ENCODE data around the gene ZNF189.

The ZNF189 gene

GRCh38 chr9:101360647-101361046, 38.0 kb upstream of the ZNF189 start:
- H3K4me2 ChIP-seq, result no peak overlapping the region
- H2AFZ ChIP-seq (ENCODE audit: low read depth), result no peak overlapping the region
- no peaks in the 10 kb centered on the region for H3K79me2 ChIP-seq (ENCODE audit: insufficient read depth, low read depth)
- TF ChIP-seq, protein P1, sequence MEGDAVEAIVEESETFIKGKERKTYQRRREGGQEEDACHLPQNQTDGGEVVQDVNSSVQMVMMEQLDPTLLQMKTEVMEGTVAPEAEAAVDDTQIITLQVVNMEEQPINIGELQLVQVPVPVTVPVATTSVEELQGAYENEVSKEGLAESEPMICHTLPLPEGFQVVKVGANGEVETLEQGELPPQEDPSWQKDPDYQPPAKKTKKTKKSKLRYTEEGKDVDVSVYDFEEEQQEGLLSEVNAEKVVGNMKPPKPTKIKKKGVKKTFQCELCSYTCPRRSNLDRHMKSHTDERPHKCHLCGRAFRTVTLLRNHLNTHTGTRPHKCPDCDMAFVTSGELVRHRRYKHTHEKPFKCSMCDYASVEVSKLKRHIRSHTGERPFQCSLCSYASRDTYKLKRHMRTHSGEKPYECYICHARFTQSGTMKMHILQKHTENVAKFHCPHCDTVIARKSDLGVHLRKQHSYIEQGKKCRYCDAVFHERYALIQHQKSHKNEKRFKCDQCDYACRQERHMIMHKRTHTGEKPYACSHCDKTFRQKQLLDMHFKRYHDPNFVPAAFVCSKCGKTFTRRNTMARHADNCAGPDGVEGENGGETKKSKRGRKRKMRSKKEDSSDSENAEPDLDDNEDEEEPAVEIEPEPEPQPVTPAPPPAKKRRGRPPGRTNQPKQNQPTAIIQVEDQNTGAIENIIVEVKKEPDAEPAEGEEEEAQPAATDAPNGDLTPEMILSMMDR (conservative IDR thresholded peaks at IDR 0.05; ENCODE audit: low read depth, low read length), result no peak
- no peak overlapping the region for H3K27ac ChIP-seq
- H3K9ac ChIP-seq, result no peak overlapping the region
- no peak overlapping the region for H3K4me3 ChIP-seq (IDR thresholded peaks at IDR 0.05; ENCODE audit: insufficient read depth, low read depth, low read length)
- no peaks in the 10 kb centered on the region for H3K36me3 ChIP-seq (ENCODE audit: insufficient read depth)
- no peaks in the 10 kb centered on the region for H4K20me1 ChIP-seq (ENCODE audit: insufficient read depth)
- H3K27me3 ChIP-seq (ENCODE audit: insufficient read depth, low read depth), result no peaks in the 10 kb centered on the region
- no peaks in the 10 kb centered on the region for H3K4me1 ChIP-seq (ENCODE audit: low read depth, poor library complexity, severe bottlenecking)

DNA sequence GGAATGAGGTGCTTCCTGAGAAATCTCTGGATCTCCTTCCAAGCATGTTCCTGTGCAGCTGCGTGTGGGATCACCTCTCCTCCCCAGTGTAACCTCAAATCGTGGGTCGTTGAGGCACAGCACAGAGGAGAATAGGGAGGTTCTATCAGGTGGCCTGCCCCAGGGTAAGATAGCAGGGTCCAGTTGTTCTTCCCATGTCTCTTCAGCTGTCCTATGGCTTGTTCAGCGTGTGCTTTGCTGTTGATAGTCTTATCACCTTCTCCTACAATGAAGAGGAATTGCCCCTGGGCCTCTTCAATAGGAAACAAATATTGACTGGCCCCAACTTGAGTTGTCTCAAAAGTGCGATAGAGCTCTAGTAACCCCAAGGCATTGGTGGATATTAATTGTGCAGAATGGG, 36.2 kb upstream of the ZNF189 start:
- Histone ChIP-seq H3K27me3 (ENCODE audit: insufficient read depth, low read depth) (no peaks in the 10 kb centered on the region), H3K4me1 (ENCODE audit: low read depth, poor library complexity, severe bottlenecking) (no peaks in the 10 kb centered on the region), H4K20me1 (ENCODE audit: insufficient read depth) (no peaks in the 10 kb centered on the region), H3K79me2 (ENCODE audit: insufficient read depth, low read depth) (no peaks in the 10 kb centered on the region), H3K27ac (no peak overlapping the region), H3K9ac (no peak overlapping the region), H2AFZ (ENCODE audit: low read depth) (no peak overlapping the region), H3K36me3 (ENCODE audit: insufficient read depth) (no peaks in the 10 kb centered on the region), H3K4me2 (no peak overlapping the region), H3K4me3 (IDR thresholded peaks at IDR 0.05; ENCODE audit: insufficient read depth, low read depth, low read length) (no peak overlapping the region)
- TF ChIP-seq, protein P1 (conservative IDR thresholded peaks at IDR 0.05; ENCODE audit: low read depth, low read length), result no peak

GRCh38 chr9:101365181-101365580, 33.5 kb upstream of the ZNF189 start:
- no peak overlapping the region for H2AFZ ChIP-seq (ENCODE audit: low read depth)
- no peaks in the 10 kb centered on the region for H4K20me1 ChIP-seq (ENCODE audit: insufficient read depth)
- TF ChIP-seq, protein P1 (conservative IDR thresholded peaks at IDR 0.05; ENCODE audit: low read depth, low read length), result no peak
- H3K4me3 ChIP-seq (IDR thresholded peaks at IDR 0.05; ENCODE audit: insufficient read depth, low read depth, low read length), result no peak overlapping the region
- H3K9ac ChIP-seq, result no peak overlapping the region
- H3K27me3 ChIP-seq (ENCODE audit: insufficient read depth, low read depth), result no peaks in the 10 kb centered on the region
- H3K27ac ChIP-seq, result no peak overlapping the region
- no peak overlapping the region for H3K4me2 ChIP-seq
- no peaks in the 10 kb centered on the region for H3K4me1 ChIP-seq (ENCODE audit: low read depth, poor library complexity, severe bottlenecking)
- no peaks in the 10 kb centered on the region for H3K79me2 ChIP-seq (ENCODE audit: insufficient read depth, low read depth)
- H3K36me3 ChIP-seq (ENCODE audit: insufficient read depth), result no peaks in the 10 kb centered on the region

DNA sequence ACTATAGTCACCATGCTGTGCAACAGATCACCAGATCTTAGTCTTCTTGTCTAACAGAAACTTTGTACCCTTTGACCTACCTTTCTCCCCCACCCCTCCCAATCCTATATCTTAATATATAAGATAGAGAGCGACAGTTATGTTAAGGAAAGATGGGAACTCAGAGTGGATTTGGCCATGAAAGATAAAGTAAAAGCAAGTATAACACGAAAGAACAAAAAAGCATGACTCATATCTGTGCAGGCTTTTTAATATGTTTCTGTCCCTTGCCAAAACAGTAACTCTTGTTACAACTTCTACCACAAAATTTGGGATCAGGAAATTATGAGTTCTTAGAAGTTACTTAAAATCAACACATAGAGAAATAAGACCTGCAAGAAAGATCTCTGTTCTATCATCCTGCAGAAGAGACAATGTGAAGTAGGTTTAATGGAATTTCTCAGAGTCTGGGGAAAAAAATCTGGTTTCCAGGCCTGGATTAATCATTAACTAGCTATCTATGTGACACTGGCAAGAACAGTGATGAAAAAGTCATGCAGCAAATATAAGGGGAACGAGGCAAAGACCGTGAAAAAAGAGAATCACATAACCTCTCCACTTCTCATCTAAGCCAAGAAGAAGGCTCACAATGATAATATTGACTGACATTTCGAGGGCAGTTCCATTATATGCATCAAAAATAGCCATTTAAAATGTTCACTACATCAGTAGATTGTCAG, 32.5 kb upstream of the ZNF189 start:
- no peak overlapping the region for H3K27ac ChIP-seq
- H3K9ac ChIP-seq, result no peak overlapping the region
- no peaks in the 10 kb centered on the region for H3K4me1 ChIP-seq (ENCODE audit: low read depth, poor library complexity, severe bottlenecking)
- H3K4me3 ChIP-seq (IDR thresholded peaks at IDR 0.05; ENCODE audit: insufficient read depth, low read depth, low read length), result no peak overlapping the region
- H3K27me3 ChIP-seq (ENCODE audit: insufficient read depth, low read depth), result no peaks in the 10 kb centered on the region
- H2AFZ ChIP-seq (ENCODE audit: low read depth), result no peak overlapping the region
- TF ChIP-seq, protein P1 (conservative IDR thresholded peaks at IDR 0.05; ENCODE audit: low read depth, low read length), result no peak
- H4K20me1 ChIP-seq (ENCODE audit: insufficient read depth), result no peaks in the 10 kb centered on the region
- H3K4me2 ChIP-seq, result no peak overlapping the region
- no peaks in the 10 kb centered on the region for H3K36me3 ChIP-seq (ENCODE audit: insufficient read depth)
- no peaks in the 10 kb centered on the region for H3K79me2 ChIP-seq (ENCODE audit: insufficient read depth, low read depth)
